Right cardiac atrium (tissue), 5 donors: ENCODE measurements around the gene TSPAN9. TPM values are rescaled to one million over a fixed set of nuclear protein-coding genes. Genes with fewer than 3 reads are reported as not detected.

Experiments
- ATAC-seq, 2 donors: fragments of 200-7000 bp; cut with Tn5 transposase; one replicate each; pipeline versions ENCODE4 v1.8.0 to v1.9.1; 2020; ENCODE audit warnings: moderate library complexity in 2 of 2, mild to moderate bottlenecking in 1 of 2
- DNase-seq, 3 donors: peaks; one replicate each; pipeline ENCODE4 v3.0.0-alpha.2; 2020
- H3K27ac ChIP-seq: one replicate; pipeline ENCODE4 v1.5.1; 2013; ENCODE audit warnings: mild to moderate bottlenecking, low read length, control low read depth, moderate library complexity
- H3K27me3 ChIP-seq: one replicate; pipeline ENCODE4 v1.6.1; 2013; ENCODE audit not compliant: control insufficient read depth, insufficient read depth
- H3K4me1 ChIP-seq: one replicate; pipeline ENCODE4 v1.6.1; 2013; ENCODE audit warnings: low read length; ENCODE audit not compliant: control insufficient read depth, insufficient read depth
- H3K4me3 ChIP-seq: one replicate; pipeline ENCODE4 v1.5.1; 2013; ENCODE audit warnings: low read length, control low read depth
- H3K9me3 ChIP-seq: one replicate; pipeline ENCODE4 v1.6.1; 2013; ENCODE audit warnings: low read length; ENCODE audit not compliant: control insufficient read depth
- WGBS: extraction: QIAGEN DNeasy Blood & Tissue Kit; methylation state at CpG from one replicate; pipeline ENCODE4 v1.1.7; 2013; 5-methylcytosine and 5-hydroxymethylcytosine counted together
- intact Hi-C, 4 donors: fragments of 100-400 bp; cut with DNase I; formaldehyde crosslinking; loops; one replicate each; pipeline versions ENCODE4 v1.11.0 to v1.14.0; 2022 to 2023
- polyA plus RNA-seq: library from polyadenylated mRNA; stranded (reverse); fragments of 200-250 nt; gene quantifications from one replicate; pipeline ENCODE4 v1.2.3, GENCODE V29; 2013
- total RNA-seq, 4 donors: library from RNA; stranded (reverse); fragmentation: NEBNext Ultra II Directional; extraction: Animal tissue kit (Norgen Biotek cat#: 25700); gene quantifications; one replicate each; pipeline ENCODE4 v1.2.1, GENCODE V29; 2021
- donor health status: healthy with polysubstance abuse.
- donor health status: DM: no; HTN: yes; CAD: no.
- donor health status: DM: no; HTN: no; CAD: no.
- donor health status: DM: no; HTN: yes; CAD: no; lungs with severe emphysema.
- donor health status: DM: yes; HTN: yes; CAD: no.

TSPAN9 gene
- total and polyA plus RNA-seq, 5 donors: 121 to 184 (median 161) TPM

DNA sequence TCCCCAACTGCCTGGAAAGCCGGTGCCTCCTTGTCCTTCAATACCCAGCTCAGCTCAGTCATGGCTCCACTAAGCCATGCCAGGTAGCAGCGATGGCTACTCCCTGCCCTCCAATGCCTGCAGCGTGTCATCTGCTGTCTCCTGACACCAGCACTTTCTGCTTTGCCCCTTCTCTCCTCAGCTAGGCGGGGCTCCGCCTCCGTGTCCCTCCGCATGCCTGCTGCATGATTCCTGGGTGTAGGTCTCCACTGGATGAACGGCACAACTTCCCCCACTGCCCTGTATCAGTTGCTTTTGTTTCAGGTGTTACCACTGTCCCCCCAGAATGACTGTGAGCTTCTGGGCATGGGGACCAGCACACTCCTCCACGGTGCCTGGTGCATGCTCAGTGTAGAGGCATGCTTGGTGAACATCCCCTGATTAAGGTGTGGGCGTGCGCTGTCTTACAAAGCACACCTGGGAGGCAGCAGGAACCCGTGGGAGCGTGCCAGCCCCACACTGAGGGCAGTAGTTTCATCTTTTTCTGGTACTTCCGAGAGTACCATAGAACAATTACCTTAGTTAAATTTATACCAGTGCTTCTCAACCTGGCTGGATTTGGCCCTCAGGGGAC, 234.4 kb downstream of the TSPAN9 start:
- ATAC-seq (no peak), DNase-seq (no peak)
- Histone ChIP-seq H3K4me1 (peaks cover 4% of the 10 kb centered on the region), H3K9me3 (no peaks in the 10 kb centered on the region), H3K27me3 (no peaks in the 10 kb centered on the region), H3K4me3 (no peak overlapping the region), H3K27ac (no peak overlapping the region)
- WGBS: 84% methylated on average over 14 of the region's 14 CpGs
- intact Hi-C loops: loop anchor here in 2 of 4 donors (10.0 kb wide), 2 partner anchors 333 to 493 kb away; no protein-coding TSS in a partner anchor

DNA sequence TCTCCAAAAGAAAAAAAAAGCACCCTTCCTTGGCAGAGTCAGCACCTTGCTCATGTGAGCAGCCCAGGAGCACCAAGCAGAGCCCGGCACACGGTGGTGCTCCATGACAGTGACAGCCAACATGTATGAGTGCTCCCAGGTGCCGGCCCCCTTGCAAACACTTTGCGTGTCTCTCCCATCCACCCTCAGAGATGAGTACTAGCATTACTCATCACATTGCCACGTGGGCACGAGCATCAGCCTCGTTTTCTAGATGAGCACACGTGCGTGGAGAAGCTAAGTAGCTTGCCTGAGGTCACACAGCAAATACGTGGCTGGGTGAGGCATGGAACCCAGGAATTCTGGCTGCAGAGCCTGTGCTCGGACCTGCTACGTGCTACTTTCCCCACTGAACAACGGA, 235.9 kb downstream of the TSPAN9 start:
- 72% methylated on average over 13 of the region's 13 CpGs for WGBS
- DNase-seq (no peak), ATAC-seq (no peak)
- Histone ChIP-seq H3K4me3 (no peak overlapping the region), H3K27ac (no peak overlapping the region), H3K4me1 (peaks cover 4% of the 10 kb centered on the region), H3K9me3 (no peaks in the 10 kb centered on the region), H3K27me3 (no peaks in the 10 kb centered on the region)
- intact Hi-C loops: loop anchor here in 2 of 4 donors (10.0 kb wide), 2 partner anchors 332 to 492 kb away; no protein-coding TSS in a partner anchor

DNA sequence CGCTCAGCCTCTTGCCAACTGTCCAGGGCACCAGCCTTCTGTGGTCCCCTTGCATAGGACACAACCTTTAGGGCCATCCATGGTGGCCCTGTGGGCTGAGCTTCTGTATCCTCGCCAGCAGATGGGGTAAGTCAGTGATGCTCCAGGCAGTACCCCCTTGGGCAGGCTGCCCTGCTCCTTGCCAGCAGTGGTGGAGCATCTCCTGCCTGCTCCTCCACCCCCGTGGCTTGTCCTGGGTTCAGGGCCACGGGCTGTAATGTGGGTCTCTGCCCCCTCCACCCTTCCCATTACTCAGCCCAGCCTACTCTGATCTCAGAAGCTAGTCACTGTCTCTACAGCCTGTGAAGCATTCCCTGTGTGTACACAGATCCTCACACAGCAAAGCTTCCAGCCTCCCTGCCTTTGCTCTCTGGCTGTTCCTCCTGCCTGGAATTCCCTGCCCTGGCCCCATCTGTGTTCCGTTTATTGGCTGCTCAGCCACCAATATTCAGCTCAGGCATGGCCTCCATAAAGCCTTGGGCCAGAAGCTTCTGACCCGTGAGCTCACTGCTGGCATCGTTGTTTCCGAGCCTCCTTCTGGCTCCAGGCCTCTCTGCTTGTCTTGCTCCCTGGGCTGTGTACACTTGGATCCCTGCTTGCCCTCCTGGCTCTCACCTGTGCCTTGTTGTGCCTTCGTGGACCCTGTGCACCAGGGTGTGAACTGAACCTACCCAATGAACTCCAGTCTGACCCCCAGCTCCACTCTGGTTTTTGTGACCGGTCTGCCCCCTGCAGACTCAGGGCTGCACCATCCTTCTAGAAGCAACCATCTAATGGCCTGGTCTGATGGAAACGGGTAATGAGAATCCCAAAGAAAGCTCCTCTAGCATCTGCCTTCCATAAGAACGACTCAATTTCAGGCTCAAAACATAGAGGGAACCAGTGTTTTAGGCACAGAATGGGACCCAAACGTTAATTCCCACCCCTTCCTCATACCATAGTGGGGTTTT, 236.8 kb downstream of the TSPAN9 start:
- DNase-seq: peak in 1 of 3 donors; percentile 70
- Histone ChIP-seq H3K27ac (no peak overlapping the region), H3K9me3 (no peaks in the 10 kb centered on the region), H3K4me3 (no peak overlapping the region), H3K4me1 (peaks cover 4% of the 10 kb centered on the region), H3K27me3 (no peaks in the 10 kb centered on the region)
- ATAC-seq: peak; percentile 2 to 32
- WGBS: 48% methylated on average over 13 of the region's 13 CpGs
- intact Hi-C loops: loop anchor here in 2 of 4 donors (10.0 kb wide), 2 partner anchors 331 to 491 kb away; no protein-coding TSS in a partner anchor

- H3K27ac ChIP-seq: peak overlapping the region; percentile 29
- DNase-seq: peak; percentile 63 to 89 (median 87)
- no peaks in the 10 kb centered on the region for H3K9me3 ChIP-seq
- ATAC-seq: peak; percentile 82 to 85
- H3K4me3 ChIP-seq: no peak overlapping the region
- peaks cover 4% of the 10 kb centered on the region for H3K4me1 ChIP-seq
- no peaks in the 10 kb centered on the region for H3K27me3 ChIP-seq
- 9% methylated on average over 11 of the region's 11 CpGs for WGBS
- intact Hi-C loops: loop anchor here in 2 of 4 donors (10.0 kb wide), 2 partner anchors 330 to 490 kb away; no protein-coding TSS in a partner anchor
These were observed 238.1 kb downstream of the TSPAN9 start for GRCh38 chr12:3315201-3315661.

- ATAC-seq: no peak
- Histone ChIP-seq H3K4me3 (no peak overlapping the region), H3K4me1 (peaks cover 4% of the 10 kb centered on the region), H3K9me3 (no peaks in the 10 kb centered on the region), H3K27me3 (no peaks in the 10 kb centered on the region), H3K27ac (no peak overlapping the region)
- DNase-seq: no peak
- 96% methylated on average over 12 of the region's 12 CpGs for WGBS
- intact Hi-C loops: loop anchor here in 2 of 4 donors (10.0 kb wide), 2 partner anchors 328 to 488 kb away; no protein-coding TSS in a partner anchor
These were observed 239.7 kb downstream of the TSPAN9 start for GRCh38 chr12:3316776-3317480.

- ATAC-seq (no peak), DNase-seq (no peak)
- Histone ChIP-seq H3K27ac (no peak overlapping the region), H3K27me3 (no peaks in the 10 kb centered on the region), H3K4me3 (no peak overlapping the region), H3K4me1 (peaks cover 4% of the 10 kb centered on the region), H3K9me3 (no peaks in the 10 kb centered on the region)
- intact Hi-C loops: loop anchor here in 2 of 4 donors (10.0 kb wide), 2 partner anchors 327 to 487 kb away; no protein-coding TSS in a partner anchor
- WGBS: 74% methylated on average over 4 of the region's 4 CpGs
These were observed 240.3 kb downstream of the TSPAN9 start for GRCh38 chr12:3317481-3317815.

DNA sequence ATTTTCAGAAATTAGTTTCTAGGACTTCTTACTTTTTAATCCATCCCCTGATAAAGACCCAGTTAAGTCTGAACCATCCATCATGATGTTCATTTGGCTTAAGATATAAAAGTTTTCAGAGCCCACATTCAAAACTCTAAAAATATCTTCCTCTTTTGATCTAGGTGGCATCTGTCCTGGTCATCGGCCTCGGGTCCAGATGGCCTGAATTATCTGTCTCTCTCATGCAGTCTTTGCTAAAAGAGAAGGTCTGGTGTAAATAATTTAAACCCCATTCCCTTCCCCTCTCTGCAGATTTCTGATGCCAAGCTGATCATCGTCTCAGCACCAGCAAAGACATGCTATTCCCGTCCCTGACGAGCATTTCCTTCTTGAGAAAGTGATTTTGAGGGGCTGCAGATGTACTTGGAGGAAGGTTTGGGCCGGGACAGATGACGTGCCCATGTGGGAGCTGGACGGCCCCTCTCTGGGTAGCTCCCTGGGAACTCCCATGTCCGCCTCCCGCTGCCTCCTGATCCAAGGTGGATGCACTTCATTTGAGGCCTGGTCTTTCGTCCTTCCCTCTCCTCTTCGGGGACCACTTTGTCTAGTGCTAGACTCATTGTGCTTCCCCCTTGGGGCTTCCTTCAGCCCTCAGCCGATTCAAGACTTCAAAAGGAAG, 240.8 kb downstream of the TSPAN9 start:
- no peak overlapping the region for H3K27ac ChIP-seq
- H3K9me3 ChIP-seq: no peaks in the 10 kb centered on the region
- DNase-seq (peak in 1 of 3 donors; percentile 48), ATAC-seq (no peak)
- intact Hi-C loops: loop anchor here in 2 of 4 donors (10.0 kb wide), 2 partner anchors 327 to 487 kb away; no protein-coding TSS in a partner anchor
- H3K27me3 ChIP-seq: no peaks in the 10 kb centered on the region
- 75% methylated on average over 13 of the region's 13 CpGs for WGBS
- H3K4me3 ChIP-seq: no peak overlapping the region
- peaks cover 4% of the 10 kb centered on the region for H3K4me1 ChIP-seq

GRCh38 chr12:3319723-3320492, 242.7 kb downstream of the TSPAN9 start:
- 81% methylated on average over 17 of the region's 17 CpGs for WGBS
- no peak overlapping the region for H3K27ac ChIP-seq
- no peaks in the 10 kb centered on the region for H3K27me3 ChIP-seq
- ATAC-seq (no peak), DNase-seq (peak in 1 of 3 donors; percentile 34)
- intact Hi-C loops: loop anchor here in 2 of 4 donors (10.0 kb wide), 2 partner anchors 325 to 485 kb away; no protein-coding TSS in a partner anchor
- peaks cover 3% of the 10 kb centered on the region for H3K4me1 ChIP-seq
- no peaks in the 10 kb centered on the region for H3K9me3 ChIP-seq
- no peak overlapping the region for H3K4me3 ChIP-seq

- intact Hi-C loops: no loop called here
- Histone ChIP-seq H3K4me3 (no peak overlapping the region), H3K27me3 (no peaks in the 10 kb centered on the region), H3K4me1 (no peaks in the 10 kb centered on the region), H3K27ac (no peak overlapping the region), H3K9me3 (no peaks in the 10 kb centered on the region)
- WGBS: 71% methylated on average over 17 of the region's 17 CpGs
- DNase-seq (peak in 1 of 3 donors; percentile 44), ATAC-seq (peak in 1 of 2 donors; percentile 28)
These were observed 243.8 kb downstream of the TSPAN9 start for GRCh38 chr12:3320881-3321509.
